ENCODE results near the gene SC5D.

Gene SC5D

DNA sequence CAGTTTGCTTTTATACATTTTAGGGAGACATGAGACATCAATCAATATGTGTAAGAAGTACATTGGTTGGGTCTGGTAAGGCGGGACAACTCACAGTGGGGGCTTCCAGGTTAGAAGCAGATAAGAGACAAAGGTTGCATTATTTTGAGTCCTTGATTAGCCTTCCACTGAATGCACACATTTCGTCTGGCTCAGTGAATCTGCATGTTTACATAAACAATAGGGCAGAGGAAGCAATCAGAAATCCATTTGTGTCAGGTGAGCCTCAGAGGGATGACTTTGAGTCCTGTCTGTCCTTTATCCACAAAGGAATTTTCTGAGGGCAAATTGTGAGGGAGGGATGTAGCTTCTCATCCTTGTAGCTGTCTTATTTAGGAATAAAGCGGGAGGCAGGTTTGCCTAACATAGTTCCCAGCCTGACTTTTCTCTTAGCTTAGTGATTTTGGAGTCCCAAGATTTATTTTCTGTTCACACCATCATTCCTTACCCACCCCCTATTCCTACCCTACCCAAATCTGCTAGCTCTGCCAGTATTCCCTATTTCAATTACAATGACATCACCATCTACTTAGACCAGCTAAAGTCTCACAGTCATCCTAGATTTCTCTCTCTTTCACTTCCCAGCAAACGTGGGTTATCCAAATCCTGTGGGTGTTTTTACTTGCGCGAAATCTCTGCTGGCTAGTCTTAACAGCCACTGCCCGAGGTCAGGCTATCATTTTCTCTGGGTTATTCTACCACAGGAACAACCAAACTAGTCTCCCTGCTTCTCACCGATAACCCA is 2.9 kb downstream of the SC5D start:
- DNase-seq, result no peak

- no peak for DNase-seq
Measured at GRCh38 chr11:121297872-121298271, 5.3 kb downstream of the SC5D start.

GRCh38 chr11:121298774-121299173 is 6.2 kb downstream of the SC5D start:
- no peak for DNase-seq

DNA sequence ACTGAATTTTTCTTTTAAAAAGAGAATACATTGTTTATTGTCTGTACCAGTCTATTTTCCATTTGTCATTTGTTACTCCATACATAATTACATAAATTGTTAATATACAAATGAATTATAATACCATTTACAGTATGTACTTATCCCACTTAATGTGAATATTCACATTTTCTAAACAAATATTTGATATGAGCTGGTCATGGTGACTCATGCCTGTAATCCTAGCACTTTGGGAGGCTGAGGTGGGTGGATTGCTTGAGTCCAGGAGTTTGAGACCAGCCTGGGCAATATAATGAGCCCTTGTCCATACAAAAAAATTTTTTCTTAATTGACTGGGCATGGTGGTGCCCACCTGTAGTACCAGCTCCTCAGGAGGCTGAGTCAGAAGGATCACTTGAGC is 6.8 kb downstream of the SC5D start:
- DNase-seq, result no peak

GRCh38 chr11:121300313-121300971 is 7.9 kb downstream of the SC5D start:
- DNase-seq, result no peak

GRCh38 chr11:121300972-121301699 is 8.6 kb downstream of the SC5D start:
- DNase-seq, result no peak

DNA sequence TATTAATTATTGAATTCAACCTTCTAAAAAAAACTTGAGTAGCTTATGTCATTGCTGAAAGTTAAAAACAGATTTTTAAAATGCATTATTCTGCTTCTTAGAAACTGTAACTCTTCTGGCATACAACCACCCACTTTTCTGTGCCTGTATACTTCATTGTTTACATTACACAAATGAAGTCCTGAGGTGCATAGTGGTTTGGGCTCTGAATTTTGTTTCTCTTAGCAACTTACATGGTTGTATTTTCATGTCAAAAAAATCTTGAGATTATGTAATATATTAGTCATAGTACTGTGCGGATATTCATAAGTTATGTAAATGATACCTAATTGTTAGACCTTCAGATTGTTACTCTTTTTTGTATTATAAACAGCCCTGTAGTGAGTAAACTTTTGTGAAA is 12.2 kb downstream of the SC5D start:
- DNase-seq, result no peak

DNA sequence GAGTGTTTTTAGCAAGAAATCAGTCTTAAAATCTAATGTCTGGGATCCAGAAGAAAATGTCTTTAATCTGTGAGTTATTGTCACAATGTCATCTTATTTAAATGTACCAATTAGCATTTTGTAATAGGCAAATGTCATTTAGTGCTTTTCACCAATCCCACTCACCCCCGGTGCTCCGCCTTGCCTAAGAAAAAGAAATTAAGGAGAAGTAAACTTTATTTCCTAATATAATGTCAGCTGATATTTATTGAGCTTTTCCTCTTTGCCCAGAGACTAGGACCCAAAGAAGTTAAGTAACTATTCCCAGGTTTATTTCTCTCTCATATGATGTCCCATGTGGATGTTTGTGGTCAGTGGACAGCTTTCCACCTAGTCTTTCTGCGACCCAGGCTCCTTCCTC is 16.2 kb downstream of the SC5D start:
- no peak for DNase-seq

- DNase-seq, result no peak
Measured at GRCh38 chr11:121309688-121310087, 17.1 kb downstream of the SC5D start.

DNA sequence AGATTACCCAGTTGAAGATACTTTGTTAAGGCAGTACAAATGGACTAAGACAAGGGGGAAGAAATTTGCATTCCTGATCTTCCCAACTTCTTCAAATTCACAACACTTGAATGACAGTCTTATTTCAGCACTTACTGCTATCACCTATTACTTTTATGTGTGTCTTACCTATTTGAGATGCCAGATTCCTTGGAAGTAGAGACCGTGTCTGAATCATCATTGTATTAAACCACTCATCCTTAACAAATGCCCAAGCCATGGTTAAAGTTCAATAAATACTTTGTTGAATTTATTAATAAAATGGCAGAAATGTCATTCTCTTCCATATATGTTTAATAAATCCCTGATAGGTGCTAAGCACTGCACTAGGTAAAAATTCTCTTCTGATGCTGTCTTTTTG is 18.3 kb downstream of the SC5D start:
- no peak for DNase-seq

- DNase-seq, result no peak
Measured at GRCh38 chr11:121311373-121311772, 18.8 kb downstream of the SC5D start.

DNA sequence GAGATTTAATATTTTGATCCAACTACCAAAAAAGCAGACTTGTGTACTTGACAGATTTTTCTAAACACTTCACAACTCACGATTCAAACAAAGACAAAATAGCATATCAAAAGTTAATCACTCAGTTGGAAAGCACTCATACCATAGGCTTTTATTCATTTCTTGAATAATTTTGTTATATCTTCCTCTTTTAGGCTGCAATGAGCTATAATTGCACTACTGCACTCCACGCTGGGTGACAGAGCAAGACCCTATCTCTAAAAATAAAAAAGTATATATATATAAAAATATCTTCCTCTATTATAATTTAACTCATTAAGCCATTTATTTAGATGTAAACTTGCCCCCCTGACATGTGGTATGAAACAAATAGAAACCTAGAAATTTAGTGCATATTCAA is 19.9 kb downstream of the SC5D start:
- DNase-seq, result no peak

- DNase-seq, result peak in 1 of 2 experiments; percentile 31
Measured at GRCh38 chr11:121318848-121319834, 26.6 kb downstream of the SC5D start.

DNA sequence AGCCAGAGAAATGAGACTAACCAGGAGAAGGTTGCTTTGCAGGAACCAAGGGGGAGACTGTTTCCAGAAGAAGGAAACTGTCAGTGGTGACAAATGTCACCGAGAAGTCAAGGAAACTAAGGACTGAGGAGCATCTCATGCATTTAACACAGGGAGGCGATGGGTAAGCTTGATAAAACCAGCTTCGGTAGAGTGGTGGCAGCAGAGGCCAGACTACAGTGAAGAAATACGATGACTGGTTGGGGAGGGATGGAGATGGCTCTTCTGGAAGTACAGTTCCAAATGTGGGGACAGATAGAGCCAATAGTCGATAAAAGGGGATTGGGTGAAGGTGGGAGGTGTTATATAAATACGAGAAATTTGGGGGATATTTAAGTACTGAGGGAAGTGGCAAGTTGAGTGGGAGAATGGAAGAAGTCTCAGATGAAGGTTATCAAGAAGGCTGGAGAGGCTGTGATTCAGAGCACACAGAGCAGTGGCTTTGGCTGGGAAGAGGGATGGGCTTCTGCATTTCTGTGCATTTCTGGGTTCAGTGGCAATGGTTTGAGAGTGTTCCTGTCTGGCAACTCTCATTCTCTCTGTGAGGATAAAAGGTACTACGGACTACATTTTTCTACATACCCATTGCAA is 29.2 kb downstream of the SC5D start:
- DNase-seq, result peak; percentile 6 to 58

GRCh38 chr11:121323046-121323607 is 30.6 kb downstream of the SC5D start:
- no peak for DNase-seq

GRCh38 chr11:121326230-121326629 is 33.7 kb downstream of the SC5D start:
- DNase-seq, result no peak

DNA sequence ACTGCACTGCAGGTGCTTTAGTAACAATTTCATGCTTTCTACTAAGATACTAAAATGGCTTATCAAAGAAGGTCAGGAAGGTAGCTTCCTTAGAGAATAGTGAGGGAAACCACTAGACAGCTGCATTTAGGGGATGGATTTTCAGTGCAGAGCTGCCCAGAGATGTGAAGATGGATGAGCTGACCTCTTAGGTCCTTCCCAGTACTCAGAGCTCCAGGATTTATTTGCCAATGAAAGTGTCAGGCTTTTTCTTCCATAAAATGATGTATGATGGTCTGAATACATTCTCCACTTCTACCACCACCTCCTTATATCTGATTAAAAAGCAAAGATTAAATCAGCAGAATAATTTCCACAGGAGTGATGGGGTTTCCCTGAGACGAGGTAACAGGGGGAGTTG is 35.0 kb downstream of the SC5D start:
- no peak for DNase-seq

- no peak for DNase-seq
Measured at GRCh38 chr11:121328176-121328966, 35.8 kb downstream of the SC5D start.

GRCh38 chr11:121328967-121329679 is 36.6 kb downstream of the SC5D start:
- no peak for DNase-seq

GRCh38 chr11:121329781-121330395 is 37.3 kb downstream of the SC5D start:
- no peak for DNase-seq
